K562 (cell line): Measurements from ENCODE around the gene ZNF776.

Experiments
- BRCA1 ChIP-seq, 2 experiments: fragments of 450-650 bp in 1 of 2; sonication (generic) in 1 of 2; formaldehyde crosslinking in 1 of 2; IDR thresholded peaks; 2 replicates each; pipeline versions ENCODE4 v1.5.0 to v1.6.1; 2017 to 2020; ENCODE audit warnings: mild to moderate bottlenecking in 1 of 2, missing genetic modification reagents in 1 of 2
- CHD4 ChIP-seq: fragments of 200-600 bp; sonication (generic); IDR thresholded peaks from 3 replicates; pipeline ENCODE4 v1.6.1; 2012; ENCODE audit warnings: low read depth, mild to moderate bottlenecking, mixed read lengths, low read length, inconsistent platforms; ENCODE audit not compliant: insufficient read depth, insufficient replicate concordance, poor library complexity, severe bottlenecking
- E2F4 ChIP-seq: sonication (generic); formaldehyde crosslinking; IDR thresholded peaks from 2 replicates; pipeline ENCODE4 v1.8.0; 2022; ENCODE audit warnings: mild to moderate bottlenecking, low read depth, missing genetic modification reagents
- FOXK1 ChIP-seq: sonication (generic); formaldehyde crosslinking; IDR thresholded peaks from 2 replicates; pipeline ENCODE4 v1.8.0; 2022; ENCODE audit warnings: missing genetic modification reagents, mild to moderate bottlenecking, borderline replicate concordance
- HDAC1 ChIP-seq, 2 experiments: fragments of 450-650 bp; IDR thresholded peaks; 2 replicates each; pipeline ENCODE4 v1.6.1; 2016 to 2017; ENCODE audit warnings: inconsistent platforms in 1 of 2, mild to moderate bottlenecking in 1 of 2, moderate library complexity in 1 of 2
- MAFG ChIP-seq: fragments of 450-650 bp; conservative IDR thresholded peaks from 2 replicates; pipeline ENCODE4 v1.6.1; 2016; ENCODE audit warnings: missing genetic modification characterization, missing compliant biosample characterization
- PATZ1 ChIP-seq: fragments of 250-450 bp; sonication (Bioruptor Pico); IDR thresholded peaks from 2 replicates; pipeline ENCODE4 v1.5.0; 2020; ENCODE audit warnings: mild to moderate bottlenecking, borderline replicate concordance
- POLR2H ChIP-seq: IDR thresholded peaks from 2 replicates; pipeline ENCODE4 v1.6.1; 2016; ENCODE audit warnings: missing genetic modification characterization, low read depth, mild to moderate bottlenecking, control low read depth, missing compliant biosample characterization, moderate library complexity
- RBBP5 ChIP-seq: fragments of 200-600 bp; sonication (generic); IDR thresholded peaks from 2 replicates; pipeline ENCODE4 v1.6.1; 2012; ENCODE audit warnings: borderline replicate concordance, mild to moderate bottlenecking, low read length, control low read depth, inconsistent platforms; ENCODE audit not compliant: insufficient read depth, poor library complexity, severe bottlenecking
- SMARCE1 ChIP-seq: fragments of 450-650 bp; IDR thresholded peaks from 2 replicates; pipeline ENCODE4 v1.7.1; 2016; ENCODE audit warnings: mild to moderate bottlenecking
- TCF7L2 ChIP-seq: fragments of 150-350 bp; IDR thresholded peaks from 2 replicates; pipeline ENCODE4 v1.6.1; 2016; ENCODE audit warnings: low read depth, mild to moderate bottlenecking, low read length, moderate library complexity
- ZNF274 ChIP-seq: IDR thresholded peaks from 2 replicates; pipeline ENCODE4 v1.6.1; 2011; ENCODE audit warnings: low read depth, mild to moderate bottlenecking, low read length, moderate library complexity, borderline replicate concordance

GRCh38 chr19:57778336-57778735 is 31.7 kb downstream of the ZNF776 start:
- TF ChIP-seq E2F4 (no peak), HDAC1 (IDR thresholded peaks at IDR 0.05) (no peak), TCF7L2 (no peak), RBBP5 (no peak), BRCA1 (IDR thresholded peaks at IDR 0.05) (no peak), BRCA1 (CRISPR knock-in tag; IDR thresholded peaks at IDR 0.05) (no peak), FOXK1 (CRISPR knock-in tag) (no peak), CHD4 (no peak), MAFG (tag) (no peak), POLR2H (tag) (no peak), PATZ1 (CRISPR knock-in tag) (no peak), ZNF274 (no peak), SMARCE1 (no peak)
